GM18858 (cell line): Measurements from ENCODE around the gene LAMA5.

Source experiments
- ATAC-seq: cut with Tn5 transposase; IDR thresholded peaks from one replicate; pipeline ENCODE4 v1.9.1; 2021; ENCODE audit not compliant: unreplicated experiment

Gene LAMA5

GRCh38 chr20:62293111-62293784 lies 73.9 kb downstream of the LAMA5 start:
- ATAC-seq = no peak

GRCh38 chr20:62292108-62292507 lies 75.0 kb downstream of the LAMA5 start:
- ATAC-seq = no peak

DNA sequence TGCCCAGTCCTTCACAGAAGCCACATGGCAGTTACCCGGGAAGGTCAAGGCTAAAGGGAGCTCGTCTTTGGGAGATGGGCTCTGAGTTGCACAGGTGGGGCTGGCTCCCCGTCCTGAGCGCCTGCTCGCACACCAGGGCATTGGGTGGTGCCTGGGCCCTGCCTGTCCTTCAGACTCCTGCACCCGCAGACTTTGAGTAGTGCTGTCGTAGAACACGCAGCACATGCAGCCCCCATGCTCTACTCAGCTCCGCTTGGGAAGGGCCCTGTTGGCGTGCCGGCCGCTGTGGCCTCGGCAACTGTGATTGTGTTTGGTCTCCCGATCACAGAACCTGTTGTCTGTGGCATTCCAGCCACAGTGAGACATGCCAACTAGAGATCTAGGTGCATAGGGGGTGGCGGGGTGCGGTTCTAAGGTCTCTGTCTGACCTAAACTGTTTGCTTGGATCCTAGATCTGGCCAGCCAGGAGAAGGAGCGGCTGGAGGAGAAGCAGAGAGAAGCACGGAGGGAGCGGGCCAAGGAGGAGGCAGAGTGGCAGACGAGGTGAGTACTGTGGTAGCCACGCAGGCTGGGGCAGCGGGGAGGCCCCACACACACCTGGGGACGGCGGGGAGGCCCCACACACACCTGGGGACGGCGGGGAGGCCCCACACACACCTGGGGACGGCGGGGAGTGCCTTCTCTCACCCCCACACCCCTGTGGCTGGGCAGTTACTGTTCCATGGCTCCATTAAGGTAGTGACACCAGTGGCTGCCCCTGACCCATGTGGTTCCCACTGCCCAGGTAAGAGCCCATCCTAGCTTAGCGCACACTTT lies 75.7 kb downstream of the LAMA5 start:
- no peak for ATAC-seq

DNA sequence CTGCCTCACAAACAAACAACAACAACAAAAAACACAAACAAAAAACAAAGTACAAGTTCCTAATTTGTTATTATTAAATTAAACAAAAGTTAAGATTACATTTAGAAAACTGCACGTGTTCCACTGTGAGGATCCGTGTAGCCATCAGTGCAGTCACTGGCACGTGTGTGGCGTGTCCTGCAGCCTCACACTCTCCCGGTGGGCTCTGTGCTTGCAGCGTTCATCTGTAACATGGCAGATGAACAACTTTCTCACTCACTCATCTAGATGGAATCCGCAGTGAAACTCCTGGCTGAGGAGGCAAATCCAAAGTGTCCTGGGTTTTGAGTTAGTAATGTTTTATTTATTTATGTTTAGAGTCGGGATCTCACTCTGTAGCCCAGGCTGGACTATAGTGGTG lies 77.2 kb downstream of the LAMA5 start:
- no peak for ATAC-seq

DNA sequence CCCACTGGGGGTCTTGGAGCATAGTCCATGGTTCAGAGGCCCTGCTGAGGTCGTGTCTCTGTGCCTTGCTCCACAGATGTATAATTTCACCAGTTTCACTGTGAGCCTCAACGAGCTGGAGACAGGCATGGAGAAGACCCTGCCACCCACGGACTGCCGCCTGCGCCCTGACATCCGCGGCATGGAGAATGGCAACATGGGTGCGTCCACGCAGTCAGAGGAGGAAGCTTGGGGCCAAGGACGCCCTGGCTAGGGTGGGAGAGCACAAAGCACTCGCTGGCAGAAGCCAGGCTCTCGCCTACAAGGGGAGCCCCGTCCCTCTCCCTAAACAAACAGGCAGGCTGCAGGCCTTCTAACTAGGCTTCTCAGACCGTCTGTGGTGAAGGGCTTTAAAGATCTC lies 78.0 kb downstream of the LAMA5 start:
- no peak for ATAC-seq

DNA sequence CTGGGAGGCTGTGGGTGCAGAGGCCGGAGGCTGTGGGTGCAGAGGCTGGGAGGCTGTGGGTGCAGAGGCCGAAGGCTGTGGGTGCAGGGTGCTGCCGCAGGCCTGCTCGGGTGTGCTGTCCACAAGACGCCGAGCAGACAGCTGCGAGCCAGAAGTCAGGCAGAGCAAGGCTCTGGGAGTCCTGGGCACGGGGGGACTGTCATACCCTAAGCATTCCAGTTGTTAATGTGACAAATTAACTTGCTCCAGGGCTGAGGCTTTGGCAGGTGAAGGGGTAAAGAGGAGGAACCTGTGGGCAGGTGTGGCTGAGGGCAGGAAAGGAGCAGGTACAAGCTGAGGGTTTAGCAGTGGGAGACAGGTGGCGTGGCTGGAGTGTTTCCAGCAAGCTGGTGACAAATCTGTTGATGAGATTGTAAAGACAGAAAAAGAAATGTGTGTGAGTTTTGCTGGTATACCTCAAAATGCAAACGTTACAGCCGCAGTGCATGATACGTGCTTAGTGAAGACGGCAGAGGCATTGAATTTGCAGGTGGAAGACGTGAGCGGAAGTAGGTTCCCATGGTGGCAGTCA lies 78.5 kb downstream of the LAMA5 start:
- ATAC-seq = no peak

- no peak for ATAC-seq
These were observed 79.2 kb downstream of the LAMA5 start for GRCh38 chr20:62287759-62288534.

- ATAC-seq = no peak
These were observed 80.0 kb downstream of the LAMA5 start for GRCh38 chr20:62287129-62287528.

DNA sequence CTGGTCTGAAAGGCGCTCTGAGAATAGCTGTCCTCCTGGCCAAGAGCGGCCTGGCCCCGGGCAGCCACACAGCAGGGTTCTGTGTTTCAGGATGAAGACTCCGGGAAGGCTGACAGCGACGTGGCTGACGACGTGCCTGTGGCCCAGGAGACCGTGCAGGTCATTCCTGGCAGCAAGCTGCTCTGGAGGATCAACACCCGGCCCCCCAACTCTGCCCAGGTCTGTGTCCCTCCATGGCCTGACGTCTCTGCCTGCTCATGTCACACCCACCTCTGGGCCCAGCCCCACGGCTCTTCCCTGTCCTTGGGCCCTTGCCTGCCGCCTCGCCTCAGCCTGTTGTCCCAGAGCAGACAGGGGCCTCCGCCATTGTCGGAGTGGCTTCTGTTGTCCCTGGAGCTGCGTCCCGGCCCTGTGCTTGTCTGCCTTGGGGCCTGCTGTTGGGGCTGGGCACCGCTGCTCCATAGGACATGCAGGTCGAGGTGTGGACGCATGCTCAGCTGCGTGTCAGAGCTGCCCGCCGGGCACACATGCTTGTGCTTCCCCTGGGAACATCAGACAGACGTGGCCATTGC lies 80.5 kb downstream of the LAMA5 start:
- ATAC-seq = no peak

- ATAC-seq = no peak
These were observed 81.4 kb downstream of the LAMA5 start for GRCh38 chr20:62285722-62286121.

DNA sequence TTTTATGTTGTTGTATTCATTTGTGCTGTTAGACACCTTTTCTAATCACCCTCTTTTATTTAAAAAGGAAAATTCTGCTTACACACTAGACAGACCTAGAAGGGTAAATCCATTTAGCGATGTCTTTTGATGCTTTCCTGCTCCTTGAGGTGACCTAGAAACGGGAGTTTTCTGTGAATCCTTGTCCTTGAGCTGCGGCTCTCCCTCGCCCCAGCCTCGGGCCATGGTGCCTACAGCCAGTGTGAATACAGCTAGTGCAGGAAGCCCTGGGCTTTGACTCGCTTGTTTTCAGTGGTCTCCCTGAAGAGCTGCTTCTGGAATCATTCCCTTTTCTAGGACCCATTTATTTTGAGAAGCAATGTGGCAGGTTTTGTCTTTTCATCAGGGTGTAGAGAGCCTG lies 82.0 kb downstream of the LAMA5 start:
- no peak for ATAC-seq

DNA sequence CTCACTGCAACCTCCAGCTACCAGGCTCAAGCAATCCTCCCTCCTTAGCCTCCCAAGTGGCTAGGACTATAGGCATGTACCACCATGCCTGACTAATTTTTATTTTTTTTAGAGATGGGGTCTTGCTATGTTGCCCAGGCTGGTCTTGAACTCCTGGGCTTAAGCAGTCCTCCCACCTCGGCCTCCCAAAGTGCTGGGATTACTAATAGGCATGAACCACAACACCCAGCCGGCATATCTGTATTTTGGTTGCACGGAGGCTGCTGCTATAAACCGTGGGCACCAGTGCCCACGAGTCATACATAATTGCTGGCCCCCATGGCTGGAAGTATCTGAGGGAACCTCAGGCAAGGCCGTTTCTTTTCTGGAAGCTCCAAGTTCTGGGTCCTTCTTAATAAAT lies 82.7 kb downstream of the LAMA5 start:
- ATAC-seq = no peak

- ATAC-seq = no peak
These were observed 84.1 kb downstream of the LAMA5 start for GRCh38 chr20:62282877-62283503.

- no peak for ATAC-seq
These were observed 85.0 kb downstream of the LAMA5 start for GRCh38 chr20:62282103-62282502.

DNA sequence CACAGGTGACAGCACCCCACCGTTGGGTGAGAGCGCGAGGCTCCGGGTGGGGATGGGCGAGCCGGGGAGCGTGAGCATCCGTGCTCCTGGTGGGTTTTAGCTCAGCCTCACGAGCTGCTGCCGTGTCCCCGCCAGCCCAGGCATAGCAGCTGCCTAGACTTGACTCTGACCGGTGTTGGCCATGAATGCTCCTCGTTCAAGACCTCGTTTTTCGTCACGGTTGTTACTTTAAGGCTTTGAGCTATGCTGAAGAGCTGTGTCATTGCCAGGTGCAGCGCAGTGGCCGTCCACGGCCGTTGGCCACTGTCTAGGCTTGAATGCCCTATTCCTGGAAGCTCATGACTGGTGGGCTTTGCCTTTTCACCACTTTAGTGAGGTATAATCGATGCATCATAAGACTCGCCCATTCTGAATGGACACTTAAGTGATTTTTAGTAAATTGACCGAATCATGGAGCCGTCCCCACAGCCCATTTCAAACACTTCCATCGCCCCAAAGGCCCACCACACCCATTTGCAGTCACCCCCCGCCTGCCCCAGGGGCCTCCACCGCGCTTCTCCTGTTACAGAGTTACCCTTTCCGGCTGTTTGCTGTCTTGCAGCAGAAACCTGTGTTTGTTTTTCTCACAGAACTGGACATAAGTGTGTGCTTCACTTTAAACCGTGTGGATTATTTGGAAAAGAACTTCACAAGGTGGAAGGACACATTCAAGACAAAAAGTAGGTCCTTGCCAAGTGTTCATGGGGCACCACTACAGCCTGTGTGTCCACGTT lies 85.8 kb downstream of the LAMA5 start:
- no peak for ATAC-seq

DNA sequence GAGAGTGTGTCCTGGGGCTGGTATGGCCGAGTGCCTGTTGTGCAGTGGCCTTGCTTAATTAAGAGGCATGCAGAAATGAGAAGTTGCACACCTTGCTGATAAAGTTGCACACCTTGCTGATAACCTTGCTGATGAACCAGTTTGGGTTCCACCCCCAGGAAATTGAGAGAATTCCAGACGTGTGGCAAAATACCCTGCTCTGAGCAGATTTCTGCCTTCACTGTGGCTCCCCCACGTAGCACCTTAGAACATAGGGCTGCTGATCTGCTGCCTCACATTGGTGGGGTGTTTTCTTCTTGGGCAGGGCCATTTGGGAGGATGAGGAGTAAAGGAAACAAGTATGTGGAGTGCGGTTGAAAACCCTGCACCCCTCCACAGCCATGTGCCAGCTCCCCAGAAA lies 86.8 kb downstream of the LAMA5 start:
- no peak for ATAC-seq

- ATAC-seq = no peak
These were observed 89.9 kb downstream of the LAMA5 start for GRCh38 chr20:62277253-62277652.

DNA sequence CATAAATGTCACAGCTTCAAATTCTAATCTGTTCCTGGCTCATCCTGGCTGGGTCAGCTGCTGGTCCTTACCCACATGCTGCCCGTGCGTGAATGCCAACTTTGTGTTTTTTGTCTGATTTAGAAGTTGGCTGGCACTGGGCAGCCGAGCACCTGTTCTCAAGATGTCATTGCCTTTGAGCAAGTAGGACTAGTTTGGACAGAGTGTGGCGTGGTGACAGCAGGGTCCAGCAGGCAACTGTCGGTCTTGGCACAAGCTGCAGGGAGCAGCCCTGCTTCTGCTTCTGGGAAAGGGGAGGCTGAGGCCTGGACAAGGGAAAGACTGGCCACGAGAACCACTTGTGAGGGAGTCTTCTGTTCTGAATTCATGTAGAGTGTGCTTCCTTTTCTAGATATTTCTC lies 90.7 kb downstream of the LAMA5 start:
- ATAC-seq = no peak

- no peak for ATAC-seq
These were observed 91.9 kb downstream of the LAMA5 start for GRCh38 chr20:62275219-62275618.
